ENCODE results near the gene PTTG1IP. TPM values are rescaled to one million over a fixed set of nuclear protein-coding genes. Genes with fewer than 3 reads are reported as not detected.
"Not testable (repeated sequence)": the region's sequence is repeated elsewhere in the genome, so short reads cannot be mapped to it uniquely, and the experiment has no call there.

The PTTG1IP gene
- total and polyA plus RNA-seq, 3 experiments from 2014 or later = 48.2 to 69.8 (median 50.8) TPM

GRCh38 chr21:44883250-44883649 is 9.8 kb upstream of the PTTG1IP start:
- Histone ChIP-seq H3K27me3 (ENCODE audit: insufficient read depth, low read length, poor library complexity, severe bottlenecking) (no peaks in the 10 kb centered on the region), H3K4me1 (ENCODE audit: insufficient read depth, low read length) (peaks cover 24% of the 10 kb centered on the region)
- CTCF ChIA-PET = interaction anchor here (0.7 to 4.6 kb wide), 6 partner anchors 8 to 779 kb away, joined by 3 to 30 read pairs (median 3); no protein-coding TSS in a partner anchor

GRCh38 chr21:44881198-44881872 is 7.8 kb upstream of the PTTG1IP start:
- no peaks in the 10 kb centered on the region for H3K27me3 ChIP-seq (ENCODE audit: insufficient read depth, low read length, poor library complexity, severe bottlenecking)
- Mint-ChIP-seq H3K27ac (peak overlapping the region in 7 of 8 donors; percentile 29 to 88 (median 61)), H3K36me3 (peaks cover 0 to 11% (median 0%) of the 10 kb centered on the region in 3 donors), H3K9me3 (no peaks in the 10 kb centered on the region), H3K4me3 (no peak overlapping the region), H3K27me3 (no peaks in the 10 kb centered on the region), H3K4me1 (peaks cover 22 to 26% (median 24%) of the 10 kb centered on the region in 3 donors)
- POLR2A ChIA-PET = interaction anchor here (1.0 kb wide), 1 partner anchor 46 kb away, joined by 9 read pairs; no protein-coding TSS in a partner anchor
- H3K9me3 ChIP-seq (ENCODE audit: low read length) = no peaks in the 10 kb centered on the region
- no peak overlapping the region for H3K4me3 ChIP-seq (ENCODE audit: low read length)
- DNase-seq = no peak
- peaks cover 8% of the 10 kb centered on the region for H3K36me3 ChIP-seq (ENCODE audit: insufficient read depth, low read length)
- peaks cover 24% of the 10 kb centered on the region for H3K4me1 ChIP-seq (ENCODE audit: insufficient read depth, low read length)
- no peak overlapping the region for H3K27ac ChIP-seq (ENCODE audit: low read depth, low read length)
- CTCF ChIA-PET = interaction anchor here (0.9 to 4.6 kb wide), 3 partner anchors 12 to 88 kb away, joined by 3 to 30 read pairs (median 4); no protein-coding TSS in a partner anchor

More at GRCh38 chr21:44883250-44883649, 9.8 kb upstream of the PTTG1IP start:
- Mint-ChIP-seq H3K4me1 (peaks cover 19 to 23% (median 23%) of the 10 kb centered on the region in 3 donors), H3K9me3 (no peaks in the 10 kb centered on the region), H3K36me3 (peaks cover 0 to 30% (median 0%) of the 10 kb centered on the region in 3 donors), H3K27ac (peak overlapping the region in 2 of 8 donors; percentile 74), H3K27me3 (no peaks in the 10 kb centered on the region), H3K4me3 (no peak overlapping the region)
- POLR2A ChIA-PET = interaction anchor here (0.5 to 1.6 kb wide), 3 partner anchors 9 to 805 kb away, joined by 9 to 13 read pairs (median 12); partner anchors contain the start of gene PTTG1IP
- Histone ChIP-seq H3K27ac (ENCODE audit: low read depth, low read length) (no peak overlapping the region), H3K9me3 (ENCODE audit: low read length) (no peaks in the 10 kb centered on the region), H3K4me3 (ENCODE audit: low read length) (no peak overlapping the region), H3K36me3 (ENCODE audit: insufficient read depth, low read length) (peaks cover 21% of the 10 kb centered on the region)
- DNase-seq = no peak

DNA sequence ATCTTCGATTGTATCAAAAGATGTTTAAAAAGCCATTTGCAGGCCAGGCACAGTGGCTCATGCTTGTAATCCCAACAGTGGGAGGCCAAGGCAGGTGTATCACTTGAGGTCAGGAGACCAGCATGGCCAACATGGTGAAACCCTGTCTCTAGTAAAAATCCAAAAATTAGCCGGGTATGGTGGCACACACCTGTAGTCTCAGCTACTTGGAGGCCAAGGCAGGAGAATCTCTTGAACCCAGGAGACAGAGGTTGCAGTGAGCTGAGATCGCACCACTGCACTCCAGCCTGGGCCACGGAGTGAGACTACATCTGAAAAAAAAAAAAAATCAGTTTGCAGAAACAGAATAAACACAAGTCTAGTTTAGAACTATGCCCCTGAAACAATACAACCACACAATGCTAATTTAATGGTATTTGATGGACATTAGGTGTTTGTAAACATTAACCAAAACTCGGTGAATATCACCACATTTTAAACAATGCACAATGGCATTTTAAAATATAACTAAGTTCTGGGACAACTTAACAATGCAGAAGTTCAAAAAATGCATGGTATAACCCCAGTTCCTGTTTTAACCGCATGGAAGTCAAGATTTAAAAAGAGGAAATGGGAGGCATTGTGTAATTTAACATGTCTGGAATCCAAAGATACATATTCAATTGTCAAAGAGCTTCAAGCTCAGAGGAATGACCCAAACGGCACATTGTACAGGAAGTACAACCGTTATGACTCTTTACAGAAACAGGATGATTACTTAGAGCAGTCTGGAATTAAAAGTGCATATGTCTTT is 7.1 kb upstream of the PTTG1IP start:
- Mint-ChIP-seq H3K4me1 (peaks cover 22 to 28% (median 27%) of the 10 kb centered on the region in 3 donors), H3K9me3 (no peaks in the 10 kb centered on the region), H3K27me3 (no peaks in the 10 kb centered on the region), H3K27ac (peak overlapping the region in 5 of 8 donors; percentile 11 to 88 (median 75)), H3K4me3 (no peak overlapping the region), H3K36me3 (peaks cover 0 to 4% (median 0%) of the 10 kb centered on the region in 3 donors)
- H3K36me3 ChIP-seq (ENCODE audit: insufficient read depth, low read length) = peaks cover 2% of the 10 kb centered on the region
- no peak overlapping the region for H3K4me3 ChIP-seq (ENCODE audit: low read length)
- no peaks in the 10 kb centered on the region for H3K27me3 ChIP-seq (ENCODE audit: insufficient read depth, low read length, poor library complexity, severe bottlenecking)
- no peak for DNase-seq
- ChIA-PET POLR2A (interaction anchor here (0.6 to 1.0 kb wide), 2 partner anchors 47 to 73 kb away, joined by 3 to 9 read pairs; no protein-coding TSS in a partner anchor), CTCF (interaction anchor here (0.9 to 4.6 kb wide), 3 partner anchors 13 to 88 kb away, joined by 3 to 30 read pairs (median 4); no protein-coding TSS in a partner anchor)
- no peaks in the 10 kb centered on the region for H3K9me3 ChIP-seq (ENCODE audit: low read length)
- H3K27ac ChIP-seq (ENCODE audit: low read depth, low read length) = no peak overlapping the region
- H3K4me1 ChIP-seq (ENCODE audit: insufficient read depth, low read length) = peaks cover 27% of the 10 kb centered on the region

DNA sequence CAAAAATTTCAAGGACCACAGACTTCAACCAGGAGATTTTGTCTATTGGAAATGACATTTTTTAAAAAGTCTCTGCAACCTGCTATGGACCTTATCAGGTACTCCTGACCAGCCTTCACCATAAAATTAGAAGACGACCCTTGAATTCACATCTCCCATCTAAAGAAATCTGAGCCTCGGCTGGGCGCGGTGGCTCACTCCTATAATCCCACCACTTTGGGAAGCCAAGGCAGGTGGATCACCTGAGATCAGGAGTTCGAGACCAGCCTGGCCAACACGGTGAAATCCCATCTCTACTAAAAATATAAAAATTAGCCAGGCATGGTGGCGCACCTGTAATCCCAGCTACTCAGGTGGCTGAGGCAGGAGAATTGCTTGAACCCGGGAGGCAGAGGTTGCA is 5.7 kb upstream of the PTTG1IP start:
- H3K27me3 ChIP-seq (ENCODE audit: insufficient read depth, low read length, poor library complexity, severe bottlenecking); H3K27ac ChIP-seq (ENCODE audit: low read depth, low read length); H3K36me3 ChIP-seq (ENCODE audit: insufficient read depth, low read length); H3K36me3 Mint-ChIP-seq; H3K4me3 ChIP-seq (ENCODE audit: low read length); POLR2A ChIA-PET; H3K4me3 Mint-ChIP-seq; H3K27me3 Mint-ChIP-seq; H3K9me3 Mint-ChIP-seq; H3K9me3 ChIP-seq (ENCODE audit: low read length); H3K27ac Mint-ChIP-seq; DNase-seq: not testable (repeated sequence)
- H3K4me1 Mint-ChIP-seq = peaks cover 32 to 41% (median 40%) of the 10 kb centered on the region in 3 donors
- CTCF ChIA-PET = interaction anchor here (0.9 kb wide), 1 partner anchor 13 kb away, joined by 4 read pairs; no protein-coding TSS in a partner anchor
- peaks cover 31% of the 10 kb centered on the region for H3K4me1 ChIP-seq (ENCODE audit: insufficient read depth, low read length)

DNA sequence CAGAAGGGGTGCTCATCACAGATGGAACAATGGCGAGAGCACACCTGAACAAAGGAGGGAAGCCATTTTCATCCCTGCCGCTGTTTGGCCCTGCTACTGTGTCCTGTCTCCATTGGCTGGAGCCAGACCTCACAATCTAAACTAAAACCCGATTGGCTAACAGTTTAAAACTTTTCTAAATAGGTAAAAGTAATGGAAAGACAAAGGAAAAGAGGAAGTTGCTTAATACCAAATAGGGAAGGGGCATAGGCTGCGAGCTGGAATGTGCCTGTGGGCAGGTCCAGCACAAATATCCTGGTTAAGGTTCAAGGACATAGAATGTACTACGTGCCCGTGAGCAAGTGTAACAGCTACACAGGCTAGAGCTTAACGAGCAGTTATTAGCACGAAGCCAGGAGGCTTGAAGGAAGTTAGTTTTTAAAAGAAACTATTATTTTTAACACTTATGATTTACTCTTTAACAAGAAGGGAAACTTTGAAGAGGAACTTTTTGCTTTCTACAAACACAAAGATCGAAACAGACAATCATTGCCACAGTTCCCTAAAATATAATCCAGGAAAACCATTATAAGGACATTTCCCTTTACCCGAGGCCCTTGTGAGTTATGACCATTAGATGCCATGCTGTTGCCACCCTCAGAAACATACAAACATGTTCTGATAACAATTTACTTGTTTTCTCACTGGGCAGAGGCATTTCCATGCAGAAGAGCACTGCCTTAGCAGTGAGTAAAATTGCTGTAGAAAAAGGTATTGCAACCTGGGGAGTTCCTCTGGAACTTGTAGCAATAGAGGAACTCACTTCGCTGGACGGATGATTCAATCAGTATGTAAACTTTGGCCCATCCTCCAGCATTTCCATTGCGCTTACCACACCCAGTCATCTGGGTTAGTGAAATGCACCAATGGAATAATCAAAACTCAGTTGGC is 4.8 kb upstream of the PTTG1IP start:
- no peak for DNase-seq
- CTCF ChIA-PET = no interaction called here
- H3K36me3 Mint-ChIP-seq = peaks cover 0 to 7% (median 0%) of the 10 kb centered on the region in 3 donors
- H3K4me1 Mint-ChIP-seq = peaks cover 32 to 44% (median 40%) of the 10 kb centered on the region in 3 donors
- H3K27ac Mint-ChIP-seq = no peak overlapping the region
- POLR2A ChIA-PET = no interaction called here
- peaks cover 31% of the 10 kb centered on the region for H3K4me1 ChIP-seq (ENCODE audit: insufficient read depth, low read length)
- no peaks in the 10 kb centered on the region for H3K27me3 ChIP-seq (ENCODE audit: insufficient read depth, low read length, poor library complexity, severe bottlenecking)
- H3K4me3 ChIP-seq (ENCODE audit: low read length) = no peak overlapping the region
- H3K36me3 ChIP-seq (ENCODE audit: insufficient read depth, low read length) = no peaks in the 10 kb centered on the region
- no peak overlapping the region for H3K4me3 Mint-ChIP-seq
- peak overlapping the region; percentile 51 for H3K27ac ChIP-seq (ENCODE audit: low read depth, low read length)
- H3K9me3 ChIP-seq (ENCODE audit: low read length) = no peaks in the 10 kb centered on the region
- no peaks in the 10 kb centered on the region for H3K27me3 Mint-ChIP-seq
- H3K9me3 Mint-ChIP-seq = no peaks in the 10 kb centered on the region

DNA sequence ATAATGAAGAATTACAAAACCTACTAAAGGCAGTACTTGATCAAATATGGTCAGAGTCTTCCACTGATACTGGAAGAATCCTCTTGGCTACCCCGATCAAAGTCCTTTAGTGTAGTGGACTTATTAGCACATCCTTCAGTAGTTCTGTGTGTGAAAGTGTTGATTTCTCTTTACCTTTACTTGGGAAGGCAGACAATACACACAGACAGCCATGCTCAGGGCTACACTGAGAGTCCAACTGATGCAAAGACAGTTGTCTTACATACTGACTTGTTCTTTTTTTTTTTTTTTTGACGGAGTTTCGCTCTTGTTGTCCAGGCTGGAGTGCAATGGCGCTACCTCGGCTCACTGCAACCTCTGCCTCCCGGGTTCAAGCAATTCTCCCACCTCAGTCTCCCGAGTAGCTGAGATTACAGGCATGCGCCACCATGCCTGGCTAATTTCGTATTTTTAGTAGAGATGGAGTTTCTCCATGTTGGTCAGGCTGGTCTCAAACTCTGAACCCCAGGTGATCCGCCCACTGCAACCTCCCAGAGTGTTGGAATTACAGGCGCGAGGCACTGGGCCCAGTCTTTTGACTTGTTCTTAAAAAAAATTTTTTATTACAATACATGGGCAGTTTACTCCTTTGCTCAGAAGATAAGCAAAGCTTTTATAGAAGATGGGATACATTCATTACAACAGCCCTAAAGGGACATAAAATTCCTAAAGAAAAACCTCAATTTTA is 3.5 kb upstream of the PTTG1IP start:
- Histone ChIP-seq H3K4me3 (ENCODE audit: low read length) (no peak overlapping the region), H3K36me3 (ENCODE audit: insufficient read depth, low read length) (no peaks in the 10 kb centered on the region), H3K27ac (ENCODE audit: low read depth, low read length) (no peak overlapping the region), H3K9me3 (ENCODE audit: low read length) (no peaks in the 10 kb centered on the region), H3K4me1 (ENCODE audit: insufficient read depth, low read length) (peaks cover 34% of the 10 kb centered on the region), H3K27me3 (ENCODE audit: insufficient read depth, low read length, poor library complexity, severe bottlenecking) (no peaks in the 10 kb centered on the region)
- H3K4me1 Mint-ChIP-seq = peaks cover 35 to 48% (median 43%) of the 10 kb centered on the region in 3 donors
- no peaks in the 10 kb centered on the region for H3K27me3 Mint-ChIP-seq
- peak overlapping the region in 1 of 7 donors; percentile 66 for H3K4me3 Mint-ChIP-seq
- ChIA-PET CTCF (interaction anchor here (1.0 to 1.5 kb wide), 2 partner anchors 11 to 18 kb away, joined by 3 to 5 read pairs; no protein-coding TSS in a partner anchor), POLR2A (no interaction called here)
- DNase-seq = no peak
- no peaks in the 10 kb centered on the region for H3K9me3 Mint-ChIP-seq
- peaks cover 0 to 15% (median 0%) of the 10 kb centered on the region in 3 donors for H3K36me3 Mint-ChIP-seq
- peak overlapping the region in 1 of 8 donors; percentile 52 for H3K27ac Mint-ChIP-seq

All from CD8-positive, alpha-beta memory T cell (primary cell).